Activated CD4-positive, alpha-beta T cell treated with anti-CD3 and anti-CD28 coated beads, Interleukin-2, amount 10 ng/mL, durations not matched to agents 7 days and 5 days (primary cell): Measurements from ENCODE around the gene ANO6. TPM values are rescaled to one million over a fixed set of nuclear protein-coding genes. Genes with fewer than 3 reads are reported as not detected.

Experiments used
- total RNA-seq, 2 experiments: library from RNA; stranded (reverse); gene quantifications; one replicate each; pipeline ENCODE4 v1.2.3, GENCODE V29; 2021

Gene ANO6
- total RNA-seq, 2 experiments from 2014 or later, result 27.3 to 32.0 TPM

Other genes starting within 250 kb of the ANO6 start
- gene DBX2, start 165.0 kb upstream of the ANO6 start, total RNA-seq, result not detected